Measurements from ENCODE around the gene TM9SF3.

TM9SF3 gene

GRCh38 chr10:96509017-96509641 is 77.7 kb downstream of the TM9SF3 start:
- no peak for TF ChIP-seq CTCF (IDR thresholded peaks at IDR 0.05; ENCODE audit: control insufficient read depth, insufficient read depth, low read depth, low read length, missing control alignments)
- H3K4me3 ChIP-seq (ENCODE audit: control insufficient read depth, low read depth, low read length), result no peak overlapping the region
- DNase-seq (ENCODE audit: low read depth), result peak; percentile 83

DNA sequence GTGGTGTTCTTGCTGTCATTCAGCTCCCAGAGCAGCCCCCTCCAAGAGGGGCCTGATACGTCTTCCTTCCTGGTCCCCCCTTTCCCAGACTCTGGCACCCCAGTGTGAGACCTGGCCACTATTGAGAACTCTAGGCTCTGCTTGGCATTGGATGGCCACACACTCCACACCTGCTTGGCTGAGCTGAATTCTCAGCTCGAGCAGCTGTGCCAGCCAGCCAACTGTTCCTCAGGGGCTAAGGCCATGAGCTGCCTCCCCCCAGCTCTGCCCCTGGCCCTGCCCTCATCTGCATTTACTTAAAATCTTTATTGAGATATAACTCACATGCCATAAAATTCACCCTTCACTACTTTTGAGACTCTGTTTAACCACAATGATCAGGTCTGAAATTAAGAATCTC is 79.8 kb downstream of the TM9SF3 start:
- no peak for DNase-seq (ENCODE audit: low read depth)
- no peak overlapping the region for H3K4me3 ChIP-seq (ENCODE audit: control insufficient read depth, low read depth, low read length)
- no peak for TF ChIP-seq CTCF (IDR thresholded peaks at IDR 0.05; ENCODE audit: control insufficient read depth, insufficient read depth, low read depth, low read length, missing control alignments)

GRCh38 chr10:96505150-96506136 is 81.4 kb downstream of the TM9SF3 start:
- no peak for DNase-seq (ENCODE audit: low read depth)
- TF ChIP-seq CTCF (IDR thresholded peaks at IDR 0.05; ENCODE audit: control insufficient read depth, insufficient read depth, low read depth, low read length, missing control alignments), result no peak
- H3K4me3 ChIP-seq (ENCODE audit: control insufficient read depth, low read depth, low read length), result no peak overlapping the region

- no peak for DNase-seq (ENCODE audit: low read depth)
- H3K4me3 ChIP-seq (ENCODE audit: control insufficient read depth, low read depth, low read length), result no peak overlapping the region
- no peak for TF ChIP-seq CTCF (IDR thresholded peaks at IDR 0.05; ENCODE audit: control insufficient read depth, insufficient read depth, low read depth, low read length, missing control alignments)
Measured at GRCh38 chr10:96502561-96503282, 84.1 kb downstream of the TM9SF3 start.

DNA sequence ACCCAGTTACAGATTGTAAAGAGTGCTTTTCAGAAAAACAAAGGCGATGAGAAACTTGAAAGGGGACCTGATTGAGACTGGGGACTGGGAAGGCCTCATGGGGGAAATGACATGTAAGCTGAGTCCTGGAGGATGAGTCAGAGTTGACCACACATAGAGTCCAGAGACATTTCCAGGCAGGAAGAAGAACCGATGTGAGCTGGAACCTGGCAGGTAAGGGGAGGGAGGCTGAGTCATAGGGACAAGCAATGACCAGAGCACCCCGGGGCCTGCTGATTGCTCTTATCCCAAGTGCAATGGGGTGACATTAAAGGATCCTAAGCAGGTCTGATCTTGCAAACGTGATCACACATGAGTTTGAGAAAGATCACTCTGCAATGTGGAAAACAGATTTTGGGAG is 84.8 kb downstream of the TM9SF3 start:
- no peak for DNase-seq (ENCODE audit: low read depth)
- no peak overlapping the region for H3K4me3 ChIP-seq (ENCODE audit: control insufficient read depth, low read depth, low read length)
- no peak for TF ChIP-seq CTCF (IDR thresholded peaks at IDR 0.05; ENCODE audit: control insufficient read depth, insufficient read depth, low read depth, low read length, missing control alignments)

DNA sequence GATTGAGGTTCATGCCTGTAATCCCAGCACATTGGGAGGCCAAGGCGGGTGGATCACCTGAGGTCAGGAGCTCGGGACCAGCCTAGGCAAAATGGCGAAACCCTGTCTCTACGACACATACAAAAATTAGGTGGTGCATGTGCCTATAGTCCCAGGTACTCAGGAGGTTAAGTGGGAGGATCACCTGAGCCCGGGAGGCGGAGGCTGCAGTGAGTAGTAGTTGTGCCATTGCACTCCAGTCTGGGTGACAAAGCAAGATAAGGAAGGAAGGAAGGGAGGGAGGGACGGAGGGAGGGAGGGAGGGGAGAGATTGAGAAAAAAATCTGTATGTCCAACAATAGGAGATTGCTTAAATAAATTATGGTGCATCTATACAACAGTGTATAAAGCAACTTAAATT is 86.3 kb downstream of the TM9SF3 start:
- TF ChIP-seq CTCF (IDR thresholded peaks at IDR 0.05; ENCODE audit: control insufficient read depth, insufficient read depth, low read depth, low read length, missing control alignments), result no peak
- no peak for DNase-seq (ENCODE audit: low read depth)
- H3K4me3 ChIP-seq (ENCODE audit: control insufficient read depth, low read depth, low read length), result no peak overlapping the region

Measured in AG09309 (cell line).